Tibial nerve (tissue), 4 donors: ENCODE results near the gene DCAF17. TPM values are rescaled to one million over a fixed set of nuclear protein-coding genes. Genes with fewer than 3 reads are reported as not detected.

Experiments
- DNase-seq, 2 donors: peaks; one replicate each; pipeline ENCODE4 v3.0.0-alpha.2; 2019; ENCODE audit warnings: low spot score in 2 of 2
- H3K27ac ChIP-seq, 4 donors: fragments of 200-600 bp; sonication (generic) in 3 of 4; one replicate each; pipeline ENCODE4 v1.5.1; 2017 to 2019; ENCODE audit warnings: mild to moderate bottlenecking in 1 of 4
- H3K27me3 ChIP-seq, 2 donors: fragments of 200-600 bp; sonication (generic) in 1 of 2; one replicate each; pipeline versions ENCODE4 v1.5.1 to v1.6.0; 2017 to 2019
- H3K36me3 ChIP-seq, 3 donors: fragments of 200-600 bp; sonication (generic); one replicate each; pipeline ENCODE4 v1.5.1; 2018 to 2019
- H3K4me1 ChIP-seq, 4 donors: fragments of 200-600 bp; sonication (generic) in 3 of 4; one replicate each; pipeline ENCODE4 v1.5.1; 2017 to 2019
- H3K4me3 ChIP-seq, 4 donors: fragments of 200-600 bp; sonication (generic) in 3 of 4; one replicate each; pipeline ENCODE4 v1.5.1; 2017 to 2019; ENCODE audit warnings: mild to moderate bottlenecking in 1 of 4, moderate library complexity in 1 of 4
- H3K9me3 ChIP-seq, 4 donors: fragments of 200-600 bp; sonication (generic) in 3 of 4; one replicate each; pipeline ENCODE4 v1.5.1; 2017 to 2019
- EP300 ChIP-seq, 2 donors: sonication (generic); formaldehyde crosslinking; IDR thresholded peaks; one replicate each; pipeline ENCODE4 v1.6.1; 2017; ENCODE audit warnings: antibody characterized with exemption in 2 of 2, mild to moderate bottlenecking in 1 of 2
- POLR2A ChIP-seq, 2 donors: fragments of 450-650 bp; IDR thresholded peaks; one replicate each; pipeline ENCODE4 v1.6.1; 2017; ENCODE audit warnings: antibody characterized with exemption in 2 of 2, mild to moderate bottlenecking in 2 of 2, moderate library complexity in 2 of 2
- WGBS, 2 donors: methylation state at CpG; one replicate each; pipeline ENCODE4 v1.1.5; 2018; 5-methylcytosine and 5-hydroxymethylcytosine counted together
- total RNA-seq, 4 donors: library from RNA; depleted of rRNA; stranded (reverse); fragments of >200 nt; gene quantifications; one replicate each; pipeline ENCODE4 v1.1.0, GENCODE V29; 2016
- TF ChIP-seq, protein P1 (sequence below), 5 experiments: fragments of 200-600 bp in 3 of 5; fragments of 450-650 bp in 2 of 5; sonication (generic) in 3 of 5; IDR thresholded peaks; one replicate each; pipeline ENCODE4 v1.5.1; 2016 to 2019; ENCODE audit warnings: antibody characterized with exemption in 5 of 5, mild to moderate bottlenecking in 3 of 5, moderate library complexity in 2 of 5

DCAF17 gene
- total RNA-seq, 4 donors from 2014 or later, result 17.3 to 38.4 (median 23.8) TPM

DNA sequence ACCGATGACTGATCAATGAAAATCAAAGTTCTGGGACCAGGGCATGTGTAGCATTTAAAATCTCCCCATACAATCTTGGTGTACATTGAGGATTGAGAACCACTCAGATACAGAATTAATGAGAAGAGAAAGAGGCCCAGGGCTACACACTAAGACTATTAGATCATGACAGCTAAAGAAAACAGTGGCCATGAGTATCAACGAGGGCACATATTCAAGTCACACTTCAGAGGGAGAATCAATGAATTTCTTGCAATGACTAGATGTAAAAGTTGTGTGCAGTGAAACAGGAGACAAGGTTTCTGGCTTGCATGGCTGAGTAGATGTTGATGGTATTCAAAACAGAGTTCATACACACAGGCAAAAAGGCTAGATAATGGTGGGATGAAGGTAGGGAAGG, 29.3 kb upstream of the DCAF17 start:
- 86 to 88% methylated on average over 2 of the region's 2 CpGs for WGBS, 2 donors
- no peak for DNase-seq
- peaks cover 0 to 8% (median 0%) of the 10 kb centered on the region in 4 donors for H3K9me3 ChIP-seq
- no peaks in the 10 kb centered on the region for H3K27me3 ChIP-seq
- no peaks in the 10 kb centered on the region for H3K36me3 ChIP-seq
- no peak for TF ChIP-seq POLR2A (IDR thresholded peaks at IDR 0.05)
- TF ChIP-seq, protein P1, sequence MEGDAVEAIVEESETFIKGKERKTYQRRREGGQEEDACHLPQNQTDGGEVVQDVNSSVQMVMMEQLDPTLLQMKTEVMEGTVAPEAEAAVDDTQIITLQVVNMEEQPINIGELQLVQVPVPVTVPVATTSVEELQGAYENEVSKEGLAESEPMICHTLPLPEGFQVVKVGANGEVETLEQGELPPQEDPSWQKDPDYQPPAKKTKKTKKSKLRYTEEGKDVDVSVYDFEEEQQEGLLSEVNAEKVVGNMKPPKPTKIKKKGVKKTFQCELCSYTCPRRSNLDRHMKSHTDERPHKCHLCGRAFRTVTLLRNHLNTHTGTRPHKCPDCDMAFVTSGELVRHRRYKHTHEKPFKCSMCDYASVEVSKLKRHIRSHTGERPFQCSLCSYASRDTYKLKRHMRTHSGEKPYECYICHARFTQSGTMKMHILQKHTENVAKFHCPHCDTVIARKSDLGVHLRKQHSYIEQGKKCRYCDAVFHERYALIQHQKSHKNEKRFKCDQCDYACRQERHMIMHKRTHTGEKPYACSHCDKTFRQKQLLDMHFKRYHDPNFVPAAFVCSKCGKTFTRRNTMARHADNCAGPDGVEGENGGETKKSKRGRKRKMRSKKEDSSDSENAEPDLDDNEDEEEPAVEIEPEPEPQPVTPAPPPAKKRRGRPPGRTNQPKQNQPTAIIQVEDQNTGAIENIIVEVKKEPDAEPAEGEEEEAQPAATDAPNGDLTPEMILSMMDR (IDR thresholded peaks at IDR 0.05), result no peak
- TF ChIP-seq EP300 (IDR thresholded peaks at IDR 0.05), result no peak
- H3K27ac ChIP-seq, result no peak overlapping the region
- H3K4me3 ChIP-seq, result no peak overlapping the region
- no peaks in the 10 kb centered on the region for H3K4me1 ChIP-seq

DNA sequence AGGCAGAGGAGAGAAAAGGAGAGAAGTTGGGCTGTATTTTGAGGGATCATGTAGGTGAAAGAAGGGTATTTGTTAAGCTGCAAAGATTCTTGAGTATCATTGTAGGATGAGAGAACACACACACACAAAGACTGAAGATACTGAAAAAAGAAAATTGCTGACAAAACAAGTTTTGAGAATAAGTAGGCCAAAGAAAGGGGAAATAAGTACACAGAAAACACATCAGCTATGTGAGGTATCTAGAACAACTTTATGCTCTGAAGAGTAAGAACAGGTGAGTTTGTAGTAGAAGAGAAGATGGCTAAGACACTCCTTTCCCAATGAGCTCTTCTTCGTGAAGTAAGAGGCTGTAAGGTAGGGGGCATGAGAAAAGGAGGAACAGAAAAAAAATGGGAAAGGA, 28.5 kb upstream of the DCAF17 start:
- 94 to 95% methylated on average over 1 of the region's 1 CpG for WGBS, 2 donors
- no peak overlapping the region for H3K27ac ChIP-seq
- H3K36me3 ChIP-seq, result no peaks in the 10 kb centered on the region
- peaks cover 0 to 8% (median 0%) of the 10 kb centered on the region in 4 donors for H3K9me3 ChIP-seq
- H3K27me3 ChIP-seq, result no peaks in the 10 kb centered on the region
- H3K4me1 ChIP-seq, result peaks cover 0 to 6% (median 0%) of the 10 kb centered on the region in 4 donors
- no peak overlapping the region for H3K4me3 ChIP-seq
- TF ChIP-seq, protein P1 (IDR thresholded peaks at IDR 0.05), result no peak
- TF ChIP-seq EP300 (IDR thresholded peaks at IDR 0.05) (no peak), POLR2A (IDR thresholded peaks at IDR 0.05) (no peak)
- DNase-seq, result no peak

DNA sequence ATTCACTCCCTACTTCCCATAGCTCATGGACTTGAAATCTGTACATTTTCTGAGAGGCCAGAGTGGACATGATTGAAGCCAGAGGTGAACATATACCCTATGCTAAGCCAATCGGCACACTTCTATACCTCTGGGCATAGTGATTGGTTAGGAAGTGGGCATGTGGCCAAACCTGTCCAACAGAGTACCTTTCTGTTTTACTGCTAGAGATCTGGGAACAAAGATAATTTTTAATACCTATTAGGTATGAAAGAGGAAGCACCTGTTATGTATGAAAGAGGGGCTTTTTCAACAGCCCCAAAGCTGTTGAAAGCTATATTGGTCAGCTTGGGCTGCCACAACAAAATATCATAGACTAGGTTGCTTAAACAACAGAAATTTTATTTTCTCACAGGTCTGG, 28.0 kb upstream of the DCAF17 start:
- Histone ChIP-seq H3K4me1 (peaks cover 0 to 7% (median 0%) of the 10 kb centered on the region in 4 donors), H3K27ac (no peak overlapping the region), H3K36me3 (no peaks in the 10 kb centered on the region), H3K4me3 (no peak overlapping the region), H3K27me3 (no peaks in the 10 kb centered on the region), H3K9me3 (peaks cover 0 to 8% (median 0%) of the 10 kb centered on the region in 4 donors)
- TF ChIP-seq, protein P1 (IDR thresholded peaks at IDR 0.05), result no peak
- TF ChIP-seq EP300 (IDR thresholded peaks at IDR 0.05), result no peak
- no peak for TF ChIP-seq POLR2A (IDR thresholded peaks at IDR 0.05)
- WGBS, 2 donors, result 95 to 100% methylated on average over 1 of the region's 1 CpG
- DNase-seq, result no peak

DNA sequence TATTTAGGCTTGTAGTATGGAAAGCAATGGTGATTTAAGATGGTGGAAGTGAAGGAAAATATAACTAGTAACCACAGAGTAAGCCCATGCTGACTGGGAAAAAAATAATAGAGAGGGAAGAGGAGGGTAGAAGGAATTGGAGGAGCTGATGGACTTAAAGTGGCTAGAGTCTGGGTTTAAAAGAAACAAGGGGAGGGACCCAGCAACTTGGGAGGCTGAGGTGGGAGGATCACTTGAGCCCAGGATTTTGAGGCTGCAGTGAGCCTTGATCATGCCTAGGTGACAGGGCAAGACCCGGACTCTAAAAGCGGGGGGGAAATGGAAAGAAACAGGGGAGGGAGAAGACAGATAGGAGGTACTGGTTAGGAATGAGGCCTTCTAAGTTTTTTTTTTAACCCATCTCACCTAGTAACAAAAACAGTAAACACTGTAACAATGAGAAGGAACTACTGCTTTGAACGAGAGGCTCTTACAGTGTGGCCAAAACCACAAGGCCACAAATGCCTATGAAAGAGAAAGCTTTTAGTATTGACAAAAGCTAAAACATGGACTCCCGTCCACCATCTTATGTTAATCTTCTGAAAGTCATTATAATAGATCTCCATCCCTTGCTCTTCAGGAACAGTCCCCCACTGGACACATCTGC, 26.9 kb upstream of the DCAF17 start:
- peaks cover 0 to 3% (median 0%) of the 10 kb centered on the region in 4 donors for H3K9me3 ChIP-seq
- no peaks in the 10 kb centered on the region for H3K27me3 ChIP-seq
- H3K4me3 ChIP-seq, result no peak overlapping the region
- H3K27ac ChIP-seq, result no peak overlapping the region
- 84 to 90% methylated on average over 4 of the region's 4 CpGs for WGBS, 2 donors
- no peaks in the 10 kb centered on the region for H3K36me3 ChIP-seq
- no peak for DNase-seq
- peaks cover 0 to 7% (median 0%) of the 10 kb centered on the region in 4 donors for H3K4me1 ChIP-seq
- TF ChIP-seq, protein P1 (IDR thresholded peaks at IDR 0.05), result no peak
- no peak for TF ChIP-seq POLR2A (IDR thresholded peaks at IDR 0.05)
- TF ChIP-seq EP300 (IDR thresholded peaks at IDR 0.05), result no peak

DNA sequence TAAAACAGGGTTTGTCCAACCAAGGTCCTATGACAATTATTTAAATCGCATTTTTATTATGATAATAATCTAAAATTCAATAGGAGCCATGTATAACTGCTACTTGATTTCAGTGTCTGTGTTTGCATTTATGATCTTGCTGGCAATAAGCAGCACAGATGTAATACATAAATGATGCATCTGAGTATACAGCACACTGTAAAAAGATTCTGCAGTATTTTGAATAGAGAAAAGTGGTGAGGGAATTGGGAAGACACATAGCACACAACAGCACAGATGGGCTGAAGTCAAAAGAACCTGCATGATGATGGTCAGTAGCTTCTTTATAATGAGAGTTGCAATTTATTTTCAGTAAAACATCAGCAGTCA, 26.4 kb upstream of the DCAF17 start:
- H3K9me3 ChIP-seq, result no peaks in the 10 kb centered on the region
- 67 to 68% methylated on average over 1 of the region's 1 CpG for WGBS, 2 donors
- no peak for DNase-seq
- H3K36me3 ChIP-seq, result no peaks in the 10 kb centered on the region
- H3K27me3 ChIP-seq, result no peaks in the 10 kb centered on the region
- peaks cover 0 to 7% (median 0%) of the 10 kb centered on the region in 4 donors for H3K4me1 ChIP-seq
- no peak overlapping the region for H3K27ac ChIP-seq
- no peak overlapping the region for H3K4me3 ChIP-seq
- TF ChIP-seq, protein P1 (IDR thresholded peaks at IDR 0.05), result no peak
- TF ChIP-seq EP300 (IDR thresholded peaks at IDR 0.05), result no peak
- no peak for TF ChIP-seq POLR2A (IDR thresholded peaks at IDR 0.05)
